Sigmoid colon (tissue), 4 donors: ENCODE results near the gene PRG2.

Experiments
- CTCF ChIP-seq, 4 experiments: fragments of 450-650 bp in 3 of 4; fragments of 200-600 bp in 1 of 4; IDR thresholded peaks; one replicate each; pipeline ENCODE4 v1.5.1; 2016 to 2019; ENCODE audit warnings: antibody characterized with exemption in 4 of 4, mild to moderate bottlenecking in 3 of 4, moderate library complexity in 2 of 4
- EP300 ChIP-seq, 4 donors: sonication (generic); formaldehyde crosslinking; IDR thresholded peaks; one replicate each; pipeline ENCODE4 v1.6.1; 2017; ENCODE audit warnings: antibody characterized with exemption in 4 of 4
- POLR2A ChIP-seq, 2 donors: fragments of 450-650 bp; IDR thresholded peaks; one replicate each; pipeline ENCODE4 v1.6.1; 2016; ENCODE audit warnings: antibody characterized with exemption in 2 of 2, mild to moderate bottlenecking in 2 of 2, moderate library complexity in 2 of 2
- POLR2AphosphoS5 ChIP-seq, 4 donors: sonication (generic); formaldehyde crosslinking; IDR thresholded peaks; one replicate each; pipeline ENCODE4 v1.6.1; 2017; ENCODE audit warnings: antibody characterized with exemption in 4 of 4

GRCh38 chr11:57425565-57426438 lies 35.4 kb upstream of the PRG2 start:
- no peak for TF ChIP-seq CTCF (IDR thresholded peaks at IDR 0.05)
- TF ChIP-seq EP300 (IDR thresholded peaks at IDR 0.05) = peak in 2 of 4 donors; percentile 37 to 71
- peak in 1 of 2 donors; percentile 11 for TF ChIP-seq POLR2A (IDR thresholded peaks at IDR 0.05)
- TF ChIP-seq POLR2AphosphoS5 (IDR thresholded peaks at IDR 0.05) = peak; percentile 39 to 85 (median 72)
